Activated T-cell treated with anti-CD3 and anti-CD28 coated beads for 4 hours (primary cell): ENCODE measurements around the gene AIG1.
"Not testable (repeated sequence)": the region's sequence is repeated elsewhere in the genome, so short reads cannot be mapped to it uniquely, and the experiment has no call there.

Experiments
- DNase-seq: peaks from one replicate; pipeline ENCODE4 v3.0.0-alpha.2; 2020

Gene AIG1

GRCh38 chr6:143135325-143135724 is 74.6 kb downstream of the AIG1 start:
- DNase-seq: no peak

- DNase-seq: no peak
These were observed 75.3 kb downstream of the AIG1 start for GRCh38 chr6:143135797-143136561.

GRCh38 chr6:143136647-143137046 is 76.0 kb downstream of the AIG1 start:
- DNase-seq: no peak

- DNase-seq: no peak
These were observed 78.6 kb downstream of the AIG1 start for GRCh38 chr6:143139239-143139784.

- peak; percentile 17 for DNase-seq
These were observed 79.2 kb downstream of the AIG1 start for GRCh38 chr6:143139884-143140283.

- no peak for DNase-seq
These were observed 80.1 kb downstream of the AIG1 start for GRCh38 chr6:143140767-143141166.

GRCh38 chr6:143141442-143141841 is 80.8 kb downstream of the AIG1 start:
- DNase-seq: no peak

- no peak for DNase-seq
These were observed 85.6 kb downstream of the AIG1 start for GRCh38 chr6:143146186-143146851.

GRCh38 chr6:143149771-143150170 is 89.1 kb downstream of the AIG1 start:
- no peak for DNase-seq

GRCh38 chr6:143150281-143150680 is 89.6 kb downstream of the AIG1 start:
- no peak for DNase-seq

GRCh38 chr6:143151381-143151780 is 90.7 kb downstream of the AIG1 start:
- DNase-seq: no peak

GRCh38 chr6:143155681-143156080 is 95.0 kb downstream of the AIG1 start:
- DNase-seq: no peak

- DNase-seq: no peak
These were observed 96.4 kb downstream of the AIG1 start for GRCh38 chr6:143157131-143157530.

GRCh38 chr6:143158113-143158581 is 97.5 kb downstream of the AIG1 start:
- no peak for DNase-seq

- DNase-seq: no peak
These were observed 98.3 kb downstream of the AIG1 start for GRCh38 chr6:143159001-143159400.

GRCh38 chr6:143160015-143160414 is 99.3 kb downstream of the AIG1 start:
- no peak for DNase-seq

GRCh38 chr6:143160439-143161220 is 99.9 kb downstream of the AIG1 start:
- no peak for DNase-seq

GRCh38 chr6:143163621-143164020 is 102.9 kb downstream of the AIG1 start:
- DNase-seq: no peak

GRCh38 chr6:143164565-143165105 is 103.9 kb downstream of the AIG1 start:
- no peak for DNase-seq

- DNase-seq: no peak
These were observed 104.7 kb downstream of the AIG1 start for GRCh38 chr6:143165315-143165855.

- no peak for DNase-seq
These were observed 105.6 kb downstream of the AIG1 start for GRCh38 chr6:143166247-143166695.

- DNase-seq: no peak
These were observed 106.5 kb downstream of the AIG1 start for GRCh38 chr6:143167224-143167623.

- not testable (repeated sequence) for DNase-seq
These were observed 107.7 kb downstream of the AIG1 start for GRCh38 chr6:143168396-143168816.
